NK-92 (cell line): Measurements from ENCODE around the gene GJD3.

ENCODE experiments used
- DNase-seq: peaks from one replicate; lab custom pipeline; 2025; ENCODE audit not compliant: unreplicated experiment; lab: John Stamatoyannopoulos, UW

Gene GJD3

DNA sequence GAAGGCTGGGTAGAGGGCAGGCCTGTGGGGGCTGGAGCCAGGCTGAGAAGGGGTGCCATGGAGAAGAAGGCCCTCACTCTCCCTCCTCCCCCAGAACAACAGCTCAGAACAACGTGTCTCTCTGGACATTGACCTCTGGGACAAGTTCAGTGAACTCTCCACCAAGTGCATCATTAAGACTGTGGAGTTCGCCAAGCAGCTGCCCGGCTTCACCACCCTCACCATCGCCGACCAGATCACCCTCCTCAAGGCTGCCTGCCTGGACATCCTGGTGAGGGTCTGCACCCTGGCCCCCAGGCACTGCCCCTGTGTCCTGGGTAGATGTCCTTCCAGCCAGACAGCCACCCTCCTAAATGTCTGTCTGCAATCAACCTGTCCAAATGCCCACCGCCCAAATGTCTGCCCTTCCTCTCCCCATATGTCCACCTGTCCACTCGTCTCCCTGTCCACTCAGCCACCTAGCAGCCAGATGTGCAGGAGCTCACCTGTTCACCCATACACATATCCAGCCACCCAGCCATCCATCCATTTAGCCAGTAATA, 12.2 kb downstream of the GJD3 start:
- DNase-seq, result no peak

DNA sequence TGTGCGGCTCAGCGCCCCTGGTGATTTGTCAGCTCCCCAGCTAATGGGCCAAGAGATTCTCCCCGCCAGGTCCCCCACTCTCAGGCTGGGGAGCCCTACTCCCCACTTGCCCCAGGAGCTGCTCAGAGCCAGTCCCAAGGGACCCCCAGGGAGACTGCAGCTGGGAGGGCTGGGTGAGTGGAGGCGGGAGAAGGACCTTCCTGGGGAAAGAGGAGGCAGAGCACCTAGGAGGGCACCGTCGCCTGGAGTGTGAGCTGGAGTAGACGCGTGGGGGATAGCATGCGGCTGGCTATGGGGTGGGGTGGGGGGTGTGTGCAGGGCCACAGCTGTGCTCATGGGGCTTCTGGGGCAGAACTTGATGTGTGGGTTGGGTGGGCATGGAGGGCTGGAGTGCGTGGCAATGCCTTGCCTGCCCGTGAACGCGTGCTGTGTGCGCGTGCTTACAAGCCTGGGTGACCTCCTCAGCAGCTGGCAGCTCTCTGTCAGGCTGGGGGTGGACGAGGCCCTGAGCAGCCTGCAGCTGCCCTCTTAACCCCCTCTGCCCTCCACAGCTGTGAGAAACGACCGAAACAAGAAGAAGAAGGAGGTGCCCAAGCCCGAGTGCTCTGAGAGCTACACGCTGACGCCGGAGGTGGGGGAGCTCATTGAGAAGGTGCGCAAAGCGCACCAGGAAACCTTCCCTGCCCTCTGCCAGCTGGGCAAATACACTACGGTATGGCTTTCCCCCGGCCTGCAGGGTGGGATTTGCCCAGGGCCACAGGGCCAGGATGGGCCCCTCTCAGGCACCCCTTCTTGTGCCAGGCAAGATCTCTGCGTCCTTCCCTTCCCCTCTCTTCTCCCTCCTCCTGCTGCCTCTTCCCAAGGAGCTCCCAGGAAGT, 12.9 kb downstream of the GJD3 start:
- no peak for DNase-seq

DNA sequence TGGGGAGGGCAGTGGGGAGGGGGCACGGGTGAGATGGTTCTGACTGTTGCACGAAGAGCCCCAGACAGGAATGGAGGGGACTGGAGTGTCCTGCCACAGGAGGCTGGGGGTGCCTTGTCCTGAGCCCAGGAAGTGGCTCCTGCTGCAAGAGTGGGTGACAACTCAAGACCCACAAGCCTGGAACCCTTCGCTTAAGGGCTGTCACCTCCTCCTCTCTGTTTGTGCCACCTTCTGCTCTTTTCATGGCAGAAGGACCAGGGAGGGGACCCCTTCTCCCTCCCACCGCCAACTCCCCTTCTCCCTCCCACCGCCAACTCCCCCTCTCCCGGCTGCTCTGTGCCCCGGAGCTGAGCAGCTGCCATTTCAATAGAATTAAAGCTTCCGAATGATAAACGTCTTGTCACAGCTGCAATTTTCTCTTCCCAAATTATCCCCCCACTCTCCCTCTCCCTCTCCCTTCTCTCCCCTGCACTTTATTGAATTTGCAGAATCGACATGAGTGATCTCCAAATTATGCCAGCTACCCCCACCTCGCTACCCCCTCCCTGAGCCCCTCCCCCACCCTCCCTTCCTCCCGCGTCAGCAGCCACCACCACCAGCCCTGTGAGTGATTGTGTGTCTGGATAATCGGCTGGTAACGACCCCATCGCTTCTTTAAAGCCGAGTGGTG, 13.7 kb downstream of the GJD3 start:
- no peak for DNase-seq

DNA sequence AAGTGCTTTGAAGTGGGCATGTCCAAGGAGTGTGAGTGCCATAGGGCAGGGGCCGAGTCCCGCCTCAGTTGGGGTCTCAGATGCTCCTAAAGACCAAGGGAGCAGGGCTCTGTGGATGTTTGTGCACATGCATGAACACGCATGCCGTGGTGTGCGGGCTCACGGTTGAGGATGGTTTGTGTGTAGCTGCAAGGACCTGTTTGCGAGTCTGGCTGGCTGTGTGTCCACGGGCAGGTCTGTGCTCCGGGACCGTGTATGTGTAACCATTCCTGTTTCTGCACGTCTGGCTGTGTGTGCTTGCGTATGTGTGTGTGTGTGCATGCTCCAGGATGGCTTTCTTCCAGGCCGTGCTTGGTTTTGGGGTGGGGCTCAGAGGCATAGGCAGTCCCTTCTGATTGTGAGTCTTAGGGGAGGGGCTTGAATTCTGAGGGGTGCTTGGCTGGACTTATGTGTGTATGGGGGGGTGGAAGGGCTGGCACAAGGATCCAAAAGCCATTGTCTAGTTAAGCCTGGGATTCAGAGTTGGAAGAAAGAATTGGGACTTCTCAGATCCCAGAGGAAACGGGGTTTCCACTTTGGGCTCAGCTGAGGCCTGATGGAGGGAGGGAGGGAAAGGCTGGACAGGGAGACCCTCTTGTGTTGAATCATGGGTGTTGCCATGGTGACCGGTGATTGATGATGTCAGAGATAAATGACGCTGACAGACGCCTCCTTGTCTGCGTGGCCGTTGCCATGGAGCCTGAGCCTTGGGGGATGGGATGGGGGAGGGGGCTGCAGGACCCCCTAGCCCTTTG, 14.4 kb downstream of the GJD3 start:
- no peak for DNase-seq

DNA sequence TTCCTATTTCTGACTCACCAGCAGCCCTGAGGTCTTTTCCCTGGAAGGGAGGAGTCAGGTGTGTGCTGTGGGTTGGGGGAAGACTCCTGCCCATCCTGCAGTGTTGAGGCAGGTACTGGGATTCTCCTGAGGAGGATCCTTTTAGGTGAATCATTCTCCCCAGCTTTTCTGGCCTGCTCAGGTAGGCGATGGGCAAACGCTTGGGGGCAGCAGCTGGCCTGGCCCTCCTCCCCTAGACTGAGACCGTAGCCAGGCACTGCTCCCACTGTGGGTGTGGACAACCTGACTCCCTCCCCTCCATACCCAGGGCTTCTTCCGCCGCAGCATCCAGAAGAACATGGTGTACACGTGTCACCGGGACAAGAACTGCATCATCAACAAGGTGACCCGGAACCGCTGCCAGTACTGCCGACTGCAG, 15.1 kb downstream of the GJD3 start:
- no peak for DNase-seq

DNA sequence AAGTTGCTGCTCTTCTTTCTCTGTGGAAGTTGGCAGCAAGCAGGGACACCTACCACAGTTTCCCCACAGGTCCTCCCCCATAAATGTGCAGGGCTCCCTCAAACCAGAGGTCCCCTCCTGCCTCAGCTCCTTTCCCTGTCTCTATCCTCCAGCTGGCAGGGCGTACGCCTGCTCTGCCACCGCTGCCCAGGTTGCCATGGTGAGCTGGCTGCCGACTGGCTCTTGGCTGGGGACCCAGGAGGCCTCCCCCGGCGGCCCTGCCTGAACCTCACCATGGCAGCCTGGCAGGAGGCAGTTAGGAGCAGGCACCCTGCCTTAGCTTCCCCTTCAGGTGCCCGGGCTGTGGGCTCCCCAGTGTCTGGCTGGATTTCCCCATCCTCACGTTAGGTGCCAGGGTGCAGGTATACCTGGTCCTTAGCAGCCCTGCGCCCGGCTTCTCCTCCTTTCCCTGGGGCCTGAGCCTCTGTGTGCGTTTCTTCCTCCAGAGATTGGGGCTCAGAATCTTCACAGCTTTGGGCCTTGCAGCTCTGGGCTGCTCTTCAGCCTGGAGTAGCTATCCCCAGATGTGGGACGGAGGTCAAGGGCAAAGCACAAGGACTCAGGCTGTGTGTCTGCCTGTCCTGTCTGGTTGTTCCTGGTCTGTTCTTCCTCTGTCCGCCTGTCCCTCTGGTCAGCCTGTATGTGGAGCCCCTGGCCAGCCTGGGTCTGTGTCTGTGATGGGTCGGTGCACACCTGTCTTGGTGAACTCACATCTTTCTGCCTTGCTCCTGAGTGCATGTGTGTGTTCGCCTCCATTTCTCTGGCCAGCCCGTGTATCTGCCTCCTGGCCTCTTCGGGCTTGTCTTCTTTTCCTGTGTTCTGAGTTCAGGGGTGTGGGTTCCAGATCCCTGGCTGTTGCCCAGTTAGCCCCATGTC, 15.7 kb downstream of the GJD3 start:
- no peak for DNase-seq

DNA sequence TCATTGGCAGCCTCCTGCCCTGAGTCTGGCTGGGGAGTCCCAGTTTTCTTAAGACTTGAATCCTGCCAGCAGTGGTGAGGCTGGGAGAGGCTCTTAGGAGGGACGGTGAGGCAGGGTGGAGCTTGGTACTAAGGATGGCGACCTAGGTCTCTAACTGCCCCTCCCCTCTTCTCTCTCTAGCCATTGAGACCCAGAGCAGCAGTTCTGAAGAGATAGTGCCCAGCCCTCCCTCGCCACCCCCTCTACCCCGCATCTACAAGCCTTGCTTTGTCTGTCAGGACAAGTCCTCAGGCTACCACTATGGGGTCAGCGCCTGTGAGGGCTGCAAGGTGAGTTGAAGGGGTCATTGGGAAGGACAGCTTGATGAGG, 16.4 kb downstream of the GJD3 start:
- DNase-seq, result no peak

DNA sequence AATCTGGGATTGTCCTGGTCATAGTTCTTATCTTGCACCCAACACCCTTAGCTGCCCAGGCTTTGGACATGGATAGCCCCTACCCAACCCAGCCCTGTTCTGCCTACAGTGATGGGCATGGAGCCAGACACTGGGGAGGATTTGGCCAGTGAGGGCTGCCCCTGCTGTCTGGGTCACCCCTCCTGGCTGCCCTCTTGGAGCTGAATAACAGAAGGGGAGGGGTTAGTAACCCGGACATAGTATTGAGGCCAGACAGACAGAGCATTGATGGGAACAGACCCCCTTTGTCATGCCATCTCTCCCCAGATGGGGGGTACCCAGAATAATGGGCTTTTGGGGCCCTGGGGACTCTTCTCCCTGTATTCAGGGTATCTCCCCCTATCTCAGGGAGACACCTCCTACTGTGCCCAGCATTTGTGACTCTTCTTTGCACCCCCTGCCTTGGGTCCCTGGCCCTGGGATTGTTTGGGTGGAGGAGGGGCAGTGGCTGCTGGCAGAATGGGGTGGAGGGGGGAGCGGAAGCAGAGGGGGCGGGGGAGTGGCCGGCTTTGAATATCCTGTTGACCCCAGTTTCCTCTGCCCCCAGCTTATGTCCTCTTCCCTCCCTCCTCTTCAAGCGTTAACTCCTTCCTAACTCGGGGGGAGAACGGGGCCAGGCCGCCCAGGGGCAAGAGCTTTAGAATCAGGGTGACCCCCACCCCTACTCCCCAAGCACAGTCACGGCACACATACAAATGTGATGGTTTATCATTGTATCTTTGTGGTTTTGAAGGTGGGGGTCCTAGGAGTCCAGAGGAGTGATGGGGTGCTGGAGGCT, 17.0 kb downstream of the GJD3 start:
- no peak for DNase-seq

DNA sequence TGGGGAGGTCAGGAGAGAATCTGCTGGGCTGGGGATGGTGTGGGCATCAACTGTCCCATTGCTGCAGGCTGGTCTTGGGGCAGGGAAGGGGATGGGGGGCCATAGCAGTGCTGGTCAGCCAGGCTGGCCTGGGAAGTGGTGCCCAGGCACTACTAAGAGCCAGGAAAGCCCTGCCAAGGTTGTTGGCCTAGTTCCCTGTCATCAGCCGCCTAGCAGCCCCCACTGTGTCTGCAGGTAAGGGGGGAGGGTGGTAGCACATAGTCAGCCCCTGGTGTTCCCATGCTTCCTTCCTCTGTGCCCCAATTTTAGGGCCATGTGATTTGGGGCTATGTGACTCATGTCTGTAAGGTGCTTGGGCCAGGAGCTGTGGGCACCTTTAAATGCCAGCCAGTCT, 17.8 kb downstream of the GJD3 start:
- no peak for DNase-seq

DNA sequence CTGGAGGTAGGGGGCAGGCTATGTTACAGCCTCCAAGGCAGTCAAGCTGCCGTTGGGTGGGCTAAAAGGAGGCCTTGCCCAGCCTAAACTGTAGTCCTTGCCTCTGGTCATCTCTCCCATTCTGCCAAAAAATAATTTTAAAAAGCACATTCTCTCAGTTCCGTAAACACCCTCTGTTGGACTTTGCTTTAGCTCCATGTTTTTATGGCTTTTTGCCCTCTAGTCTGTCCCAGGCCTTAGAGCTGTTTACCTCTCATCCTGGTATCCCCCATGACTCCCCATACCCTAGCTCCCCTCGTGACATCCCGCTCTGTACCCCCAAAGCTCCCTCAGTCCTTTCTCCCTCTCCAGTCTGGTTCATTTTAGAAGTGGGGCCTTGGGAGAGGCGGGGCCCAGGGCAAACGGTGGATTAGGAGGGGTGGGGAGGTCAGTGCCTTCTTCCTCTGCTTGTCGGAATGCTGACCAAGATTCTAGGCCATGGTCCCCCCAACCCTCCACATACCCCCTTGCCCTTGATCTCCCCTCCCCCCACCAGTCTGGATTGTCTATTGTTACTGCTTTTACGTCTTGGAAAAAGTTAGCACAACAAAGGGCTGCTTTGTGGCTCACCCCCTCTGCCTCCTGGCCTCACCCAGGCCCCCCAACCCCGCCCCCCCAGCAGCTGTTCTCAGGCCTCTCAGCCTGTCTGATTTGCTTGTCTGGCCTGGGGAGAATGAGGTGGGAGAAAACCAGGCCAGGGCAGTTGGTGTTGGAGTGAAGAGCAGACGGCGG, 18.4 kb downstream of the GJD3 start:
- no peak for DNase-seq

DNA sequence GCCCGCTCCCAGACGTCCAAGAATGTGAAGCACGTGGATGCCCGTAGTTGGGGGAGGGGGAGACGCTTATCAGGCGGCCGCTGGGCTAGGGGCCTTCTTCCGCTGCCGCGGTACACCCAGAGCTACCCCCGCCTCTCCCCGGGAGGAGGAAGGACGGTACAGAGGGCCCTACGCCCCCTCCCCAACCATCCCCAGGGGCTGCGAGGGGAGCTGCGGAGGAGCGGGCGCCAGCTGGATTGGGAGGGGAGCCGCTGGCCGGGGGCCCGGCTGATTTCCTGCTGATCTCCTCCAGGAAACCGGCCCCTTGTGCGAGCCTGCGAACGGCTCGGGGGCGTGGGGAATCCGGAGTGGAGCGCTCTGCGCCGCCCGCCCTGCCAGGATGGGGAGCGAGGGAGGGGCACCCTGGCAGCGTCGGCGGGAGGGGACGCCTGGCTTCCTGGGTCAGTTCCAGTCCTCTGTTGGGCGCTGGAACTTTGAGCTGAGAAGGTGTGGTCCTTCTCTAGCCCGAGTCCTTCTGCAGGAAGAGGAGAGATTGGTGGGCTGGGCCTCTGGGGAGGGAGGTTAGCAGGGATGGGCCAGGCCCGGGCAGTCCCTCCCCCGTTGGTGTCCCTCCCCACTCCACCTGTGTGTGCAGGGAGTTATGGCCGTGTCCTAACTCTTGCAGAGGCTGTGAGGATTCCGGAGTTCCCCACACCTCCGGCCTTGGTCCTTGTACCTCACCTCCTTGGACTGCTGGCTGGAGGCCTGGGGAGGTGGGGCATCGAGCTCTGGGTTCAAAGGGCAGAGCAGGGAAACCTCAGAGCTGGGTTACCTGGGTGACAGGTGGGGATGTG, 19.2 kb downstream of the GJD3 start:
- DNase-seq, result no peak

DNA sequence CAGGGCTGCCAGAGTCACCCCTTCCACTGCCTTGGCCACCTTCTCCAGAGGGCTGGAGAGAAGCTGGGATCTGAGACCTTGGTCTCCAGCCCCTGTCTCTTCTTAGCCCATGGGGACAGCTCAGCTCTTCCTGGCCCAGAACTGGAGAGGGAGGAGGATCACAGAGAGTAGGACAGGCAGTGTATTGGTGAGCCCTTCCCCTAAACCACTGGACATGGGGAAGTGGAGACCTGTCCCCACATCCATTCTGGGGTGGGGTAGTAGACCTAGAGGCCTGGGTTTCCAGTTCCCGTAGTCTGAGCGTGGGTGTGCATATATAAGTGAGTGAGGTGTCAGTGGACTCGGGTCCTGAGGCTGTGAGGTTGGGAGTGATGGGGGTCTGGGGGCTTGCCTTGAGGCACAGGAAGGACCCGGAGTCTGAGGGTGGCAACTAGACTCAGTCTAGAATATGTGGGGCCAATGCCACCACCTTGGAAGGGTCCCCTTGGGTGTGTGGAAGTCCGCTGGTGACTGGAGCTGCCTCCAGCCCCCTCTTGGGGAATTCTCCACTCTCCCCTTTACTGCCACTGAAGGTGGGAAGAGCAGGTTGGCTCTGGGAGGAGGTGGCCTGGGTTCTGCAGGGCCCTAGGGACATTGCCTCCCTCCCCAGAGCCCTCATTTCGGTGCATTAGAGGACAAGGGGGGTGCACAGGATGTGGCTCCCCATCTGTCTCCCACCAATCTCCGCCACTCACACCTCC, 19.9 kb downstream of the GJD3 start:
- no peak for DNase-seq

DNA sequence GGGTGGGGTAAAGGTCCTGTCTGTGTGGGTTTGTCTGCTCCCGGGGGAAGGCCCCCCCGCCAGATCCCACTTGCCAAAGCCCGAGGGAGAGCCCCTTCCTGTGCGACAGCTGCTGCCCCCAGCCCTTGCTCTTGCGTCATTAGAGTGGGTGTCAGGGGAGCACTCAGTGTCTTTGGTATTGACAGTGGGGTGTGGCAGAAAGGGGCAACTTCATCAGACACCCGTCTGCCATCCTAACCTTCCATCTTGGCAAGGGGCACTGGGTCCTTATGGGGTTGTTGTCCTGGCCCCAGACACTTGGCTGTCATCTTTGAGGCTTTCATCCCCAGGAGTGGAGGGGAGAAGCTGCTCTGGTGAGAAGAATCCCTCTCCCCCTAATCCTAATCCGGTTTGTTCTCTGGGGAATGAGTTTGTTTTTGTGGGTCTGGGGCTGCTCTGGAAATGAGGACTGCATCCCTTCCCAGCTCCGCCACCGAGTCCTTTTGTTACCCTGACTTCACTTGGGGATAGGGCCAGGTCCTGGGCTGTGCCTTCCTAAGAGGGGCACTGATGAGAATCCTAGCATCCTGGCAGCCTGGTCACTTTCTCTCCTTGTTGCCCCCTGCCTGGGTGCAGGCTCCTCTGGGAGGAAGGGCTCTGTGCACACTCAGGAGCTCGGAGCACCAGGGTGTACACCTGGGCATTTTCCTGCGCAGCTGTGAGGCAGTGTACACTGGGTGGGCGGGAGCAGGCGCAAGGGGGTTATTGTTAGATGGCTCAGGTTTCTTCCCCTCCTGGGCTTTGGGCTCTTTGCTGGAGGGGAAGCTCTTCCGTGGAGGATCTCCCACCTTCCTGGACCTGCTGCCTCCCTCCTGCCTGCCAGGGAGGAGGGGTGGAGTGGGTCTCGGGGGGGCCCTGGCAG, 21.1 kb downstream of the GJD3 start:
- DNase-seq, result no peak

DNA sequence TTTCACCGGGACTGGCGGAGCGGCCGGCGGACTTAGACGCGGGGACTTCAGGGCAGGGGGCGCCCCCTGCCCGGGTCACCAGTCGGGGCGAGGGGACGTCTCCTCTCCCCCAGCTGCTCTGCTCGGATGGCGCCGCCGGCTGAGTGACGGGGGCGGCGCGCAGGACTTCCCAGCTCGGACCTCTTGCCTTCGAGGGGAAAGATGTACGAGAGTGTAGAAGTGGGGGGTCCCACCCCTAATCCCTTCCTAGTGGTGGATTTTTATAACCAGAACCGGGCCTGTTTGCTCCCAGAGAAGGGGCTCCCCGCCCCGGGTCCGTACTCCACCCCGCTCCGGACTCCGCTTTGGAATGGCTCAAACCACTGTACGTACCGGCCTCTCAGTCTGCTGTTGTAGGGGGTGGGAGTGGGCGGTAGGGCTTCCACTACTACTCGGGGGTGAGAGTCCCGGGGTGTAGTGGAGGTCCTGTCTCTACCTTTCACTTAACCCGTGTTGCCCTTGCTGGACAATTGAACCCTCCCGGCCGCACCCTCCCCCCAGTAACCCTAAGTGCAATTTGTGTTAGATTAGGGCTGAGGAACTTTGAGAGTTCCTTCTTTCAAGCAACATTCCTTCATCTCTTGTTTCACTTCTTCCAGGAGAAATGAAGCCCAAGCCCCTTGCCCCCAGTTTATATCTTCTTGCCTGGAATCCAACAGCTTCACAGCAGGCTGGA, 21.9 kb downstream of the GJD3 start:
- DNase-seq, result no peak

DNA sequence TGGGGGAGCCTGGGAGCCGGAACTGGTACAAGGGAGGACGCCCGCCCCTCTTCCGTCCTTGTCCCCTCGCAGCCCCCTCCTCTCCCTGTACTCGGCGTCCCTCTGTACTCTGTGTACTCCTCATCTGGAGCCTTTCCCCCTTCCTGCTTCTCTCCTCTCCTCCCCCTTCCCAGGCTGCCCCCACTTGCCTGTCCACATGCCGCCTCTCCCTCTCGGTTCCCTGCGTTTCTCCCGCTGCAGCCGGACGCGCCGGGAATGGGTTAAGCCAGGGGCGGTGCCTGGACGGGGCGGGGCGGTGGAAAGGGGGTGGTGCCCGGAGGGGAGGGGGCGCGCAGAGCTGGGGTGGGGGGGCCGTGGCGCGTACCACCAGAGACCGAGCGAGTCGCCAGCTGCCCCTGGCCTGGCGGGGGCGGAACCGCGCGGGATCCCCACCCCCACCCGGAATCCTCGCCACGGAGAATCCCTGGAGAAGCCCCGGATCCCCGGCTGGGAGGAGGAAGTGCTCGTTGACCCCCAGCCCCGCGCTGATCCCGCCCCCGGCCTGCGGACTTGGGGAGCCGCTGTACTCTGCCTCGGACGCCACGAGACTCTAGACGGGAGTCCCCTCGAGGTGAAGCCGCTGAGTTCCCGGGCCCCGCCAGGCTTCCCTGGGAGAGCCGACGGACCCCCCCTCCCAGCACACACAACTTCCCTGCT, 22.6 kb downstream of the GJD3 start:
- no peak for DNase-seq
